ENCODE data around the gene LIN52. TPM values are rescaled to one million over a fixed set of nuclear protein-coding genes. Genes with fewer than 3 reads are reported as not detected.

Gene LIN52
- total and polyA plus RNA-seq, 2 of the 13 experiments (the other 11 are each of a cell fraction or from before 2014, with no cell fraction given): 11.4 to 23.3 TPM

- TF ChIP-seq HNF1A (IDR thresholded peaks at IDR 0.05; ENCODE audit: low read depth) (0 out of 2 replicates have a peak, but pooled peaks have one; percentile 14), HNF1A (CRISPR knock-in tag; IDR thresholded peaks at IDR 0.05; ENCODE audit: borderline replicate concordance) (no peak), ZNF136 (CRISPR knock-in tag; IDR thresholded peaks at IDR 0.05; ENCODE audit: low read depth) (no peak), SIN3A (IDR thresholded peaks at IDR 0.05; ENCODE audit: borderline replicate concordance, low read depth, low read length) (peak; percentile 90; the same call in 1 of the 2 replicates), CERS6 (CRISPR knock-in tag; IDR thresholded peaks at IDR 0.05) (no peak), ZNF431 (CRISPR knock-in tag; IDR thresholded peaks at IDR 0.05; ENCODE audit: borderline replicate concordance, low read depth) (no peak), BRCA1 (CRISPR knock-in tag; IDR thresholded peaks at IDR 0.05) (no peak), MTA3 (CRISPR knock-in tag; IDR thresholded peaks at IDR 0.05) (no peak), ZFP1 (CRISPR knock-in tag; IDR thresholded peaks at IDR 0.05) (no peak), NFE2 (CRISPR knock-in tag; IDR thresholded peaks at IDR 0.05) (no peak), TRIM22 (IDR thresholded peaks at IDR 0.05) (peak; percentile 44; the same call in 1 of the 2 replicates), ZNF292 (CRISPR knock-in tag; IDR thresholded peaks at IDR 0.05; ENCODE audit: borderline replicate concordance, low read depth) (0 out of 2 replicates have a peak, but pooled peaks have one; percentile 13), MAFG (CRISPR knock-in tag; IDR thresholded peaks at IDR 0.05) (no peak), FUBP1 (CRISPR knock-in tag; IDR thresholded peaks at IDR 0.05; ENCODE audit: borderline replicate concordance) (no peak), ZNF143 (CRISPR knock-in tag; IDR thresholded peaks at IDR 0.05) (no peak), HES4 (CRISPR knock-in tag; IDR thresholded peaks at IDR 0.05; ENCODE audit: borderline replicate concordance) (0 out of 2 replicates have a peak, but pooled peaks have one; percentile 54), E2F5 (CRISPR knock-in tag; conservative IDR thresholded peaks at IDR 0.05) (peak; percentile 95), ZNF121 (CRISPR knock-in tag; IDR thresholded peaks at IDR 0.05) (no peak), PBX2 (CRISPR knock-in tag; IDR thresholded peaks at IDR 0.05) (no peak)
These were observed at the start of gene LIN52, which contains the start of gene ALDH6A1 (continued) for GRCh38 chr14:74084277-74085046.

All from HepG2 (cell line).